ENCODE results near the gene URGCP.
"Not testable (repeated sequence)": the region's sequence is repeated elsewhere in the genome, so short reads cannot be mapped to it uniquely, and the experiment has no call there.

The URGCP gene

DNA sequence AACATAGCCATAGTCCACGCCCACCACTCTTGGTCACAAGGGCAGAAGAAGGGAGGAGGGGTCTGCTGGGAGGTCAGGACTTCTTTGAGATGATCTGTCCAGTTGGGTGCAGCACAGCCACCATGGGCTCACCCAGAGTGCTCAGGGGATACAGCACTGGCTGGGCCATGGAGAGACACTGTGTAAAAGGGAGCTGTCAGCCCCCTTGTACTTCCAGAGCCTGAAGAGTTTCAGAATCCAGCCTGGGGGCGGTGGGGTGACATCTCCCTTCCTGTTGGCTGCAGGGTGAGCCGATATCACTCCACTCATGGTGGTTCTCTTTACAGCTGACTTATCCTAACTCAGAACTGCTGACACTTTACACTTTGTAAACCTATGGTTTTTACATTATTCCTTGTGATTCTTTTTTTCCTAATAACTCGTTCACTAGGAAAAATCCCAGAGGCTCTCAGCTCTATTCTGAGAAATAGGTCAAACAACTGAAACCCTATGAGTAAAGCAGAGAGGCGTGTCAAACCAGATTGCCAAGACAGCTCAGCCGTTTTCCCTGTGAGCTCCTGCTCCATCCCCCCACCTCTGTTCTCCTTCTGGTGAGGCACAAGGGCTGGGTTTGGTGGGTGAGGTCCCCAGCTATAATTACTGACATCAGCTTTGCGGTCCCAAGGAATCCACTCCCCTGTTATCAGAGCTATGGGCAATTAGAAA, 33.8 kb downstream of the URGCP start:
- DNase-seq = no peak

DNA sequence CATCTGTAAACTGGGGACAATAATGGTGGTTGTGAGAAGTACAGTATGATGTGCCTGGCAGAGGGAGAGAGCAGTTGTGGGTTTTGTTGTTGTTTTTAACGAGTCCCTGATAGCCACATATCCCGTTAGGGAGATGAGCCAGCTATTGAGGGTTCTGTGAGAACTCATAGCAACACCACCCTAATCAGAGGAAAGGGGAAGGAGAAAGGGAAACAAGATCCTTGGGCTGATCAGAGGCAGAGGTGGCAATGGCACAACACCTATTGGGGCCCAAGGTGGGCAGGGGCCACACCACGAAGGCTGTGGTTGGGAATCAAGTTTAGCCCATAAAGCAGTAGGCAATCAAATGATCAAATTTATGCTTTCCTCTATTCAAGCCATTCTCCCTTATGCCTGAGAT, 35.3 kb downstream of the URGCP start:
- no peak for DNase-seq

DNA sequence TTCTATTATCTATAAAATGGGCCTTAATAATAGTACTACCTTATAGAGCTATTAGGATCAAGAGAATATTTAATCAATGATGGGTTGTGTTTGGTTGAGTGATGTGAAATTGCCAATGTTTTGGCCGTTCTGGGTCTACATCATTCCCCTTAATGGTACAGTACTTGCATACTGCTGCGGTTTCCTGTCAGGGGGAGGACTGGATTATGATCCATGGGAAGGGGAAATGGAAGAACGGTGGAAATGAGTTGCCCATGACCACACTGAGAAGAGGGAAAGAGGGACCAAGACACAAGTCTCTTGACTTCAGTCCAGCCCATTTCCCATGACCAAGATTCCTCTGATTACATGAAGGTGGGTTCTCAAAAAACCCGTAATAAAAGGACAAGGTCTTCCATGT, 36.1 kb downstream of the URGCP start:
- DNase-seq = no peak

DNA sequence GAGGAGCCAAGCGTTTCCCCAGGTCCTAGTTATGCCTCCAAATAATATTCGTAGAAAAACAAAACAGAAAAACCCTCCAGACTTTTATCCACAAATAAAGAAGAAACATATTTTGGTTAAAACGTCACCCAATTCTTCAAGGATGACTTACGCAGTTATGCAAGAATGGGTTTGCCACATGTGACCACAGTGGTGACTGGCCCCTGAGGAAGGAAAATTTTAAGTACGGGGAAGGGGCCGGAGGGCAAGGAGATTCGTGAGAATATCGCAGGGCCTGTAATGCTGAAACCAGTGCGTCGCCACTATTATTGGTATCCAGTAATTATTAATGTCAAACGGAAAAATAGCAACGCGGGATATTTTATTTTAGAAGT, 36.5 kb downstream of the URGCP start:
- DNase-seq = peak; percentile 83

DNA sequence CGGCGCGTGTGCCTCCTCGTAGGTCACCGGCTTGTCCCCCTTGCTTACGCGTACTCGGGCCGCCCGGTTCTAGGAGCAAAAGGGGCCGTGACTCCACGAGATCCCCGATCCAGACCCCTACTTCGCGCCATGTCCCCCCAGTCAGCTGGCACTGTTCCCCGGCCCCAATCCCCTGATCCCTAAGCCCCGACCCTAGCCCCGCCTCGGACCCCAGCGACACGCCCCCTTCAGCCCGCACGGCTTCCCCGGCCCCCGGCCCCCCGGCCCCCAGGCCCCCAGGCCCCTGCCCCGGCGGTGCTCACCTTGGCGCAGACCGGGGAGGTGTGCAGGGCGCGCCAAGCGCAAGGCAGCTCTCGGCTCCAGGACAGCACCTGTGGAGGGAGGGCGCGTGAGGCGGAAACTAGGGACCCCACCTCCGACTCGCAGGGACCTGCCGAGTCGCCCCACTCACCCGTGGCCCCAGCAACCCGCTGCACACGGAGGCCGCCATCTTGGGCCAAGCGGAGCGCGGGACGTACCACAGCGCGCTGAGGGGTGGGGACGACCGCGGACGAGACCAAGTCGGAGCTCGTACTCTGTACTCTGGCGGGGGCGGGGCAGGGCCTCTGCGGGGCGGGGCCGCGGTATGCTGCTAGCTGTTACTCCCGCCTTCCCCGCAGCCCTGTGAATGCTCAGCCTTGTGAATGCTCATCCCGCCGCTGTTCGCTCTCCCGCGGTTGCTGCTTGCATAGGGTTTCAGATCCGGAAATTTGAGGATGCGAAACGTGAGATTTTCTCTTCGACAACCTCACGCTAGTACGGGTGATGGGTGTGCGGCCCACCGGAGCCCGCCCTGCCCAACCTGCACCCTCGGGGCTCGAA, 37.2 kb downstream of the URGCP start, which contains the start of gene MRPS24:
TSS of gene MRPS24 (minus strand) at position 512 of the 861 bp plus-strand sequence. CDS start at position 490, 22 bp downstream.
- DNase-seq = peak; percentile 97

DNA sequence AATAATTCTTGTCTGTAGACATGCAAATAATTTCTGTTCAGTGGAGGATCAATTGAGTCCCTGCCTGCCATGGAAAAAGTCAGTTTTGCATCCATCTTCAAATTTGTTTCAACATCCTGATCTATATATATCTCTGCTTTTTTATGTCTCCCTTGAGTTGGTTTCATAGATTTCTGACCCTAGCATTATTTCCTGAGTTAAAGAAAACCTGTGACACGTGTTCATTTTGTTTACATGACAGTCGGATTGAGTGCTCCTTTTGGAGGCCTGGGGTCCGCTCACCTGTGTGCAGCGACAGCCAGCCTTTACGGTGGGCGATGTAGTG, 37.8 kb downstream of the URGCP start:
- DNase-seq = peak; percentile 56

DNA sequence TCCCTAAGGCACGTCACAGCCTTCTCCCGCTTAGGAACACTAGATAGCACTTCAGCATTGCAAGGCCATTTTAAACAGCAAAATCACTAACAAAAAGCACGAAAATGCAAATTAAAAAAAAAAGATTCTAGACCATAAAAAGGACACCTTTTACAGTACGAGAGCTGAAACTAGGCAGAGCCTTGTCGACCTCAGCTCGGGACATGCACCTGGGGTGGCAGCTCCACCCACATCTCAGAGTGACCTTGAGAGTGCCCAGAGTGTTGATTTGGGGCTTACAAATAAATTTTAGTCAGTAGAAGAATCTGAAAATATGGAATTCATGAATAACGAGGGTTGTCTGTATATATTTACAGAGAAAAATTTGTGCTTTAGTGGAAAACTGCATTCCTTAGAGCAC, 38.2 kb downstream of the URGCP start:
- DNase-seq = no peak

DNA sequence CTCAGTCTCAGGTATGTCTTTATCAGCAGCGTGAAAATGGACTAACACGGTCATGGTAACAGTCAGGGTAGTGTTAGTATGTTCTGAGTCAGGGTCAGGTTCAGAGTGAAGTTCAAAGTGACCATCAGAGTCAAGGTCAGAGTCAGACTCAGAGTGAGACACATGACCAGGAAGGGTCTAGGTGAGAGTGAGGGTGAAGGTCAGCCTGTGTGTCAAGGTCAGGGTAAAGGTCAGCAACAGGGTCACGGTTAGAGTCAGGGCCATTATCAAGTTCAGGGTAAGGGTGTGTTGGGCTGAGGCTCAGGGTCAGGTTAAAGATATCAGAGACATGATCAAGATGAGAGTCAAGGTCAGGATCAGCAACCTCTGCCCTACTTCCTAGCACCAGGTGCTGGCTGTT, 41.1 kb downstream of the URGCP start:
- DNase-seq = no peak

DNA sequence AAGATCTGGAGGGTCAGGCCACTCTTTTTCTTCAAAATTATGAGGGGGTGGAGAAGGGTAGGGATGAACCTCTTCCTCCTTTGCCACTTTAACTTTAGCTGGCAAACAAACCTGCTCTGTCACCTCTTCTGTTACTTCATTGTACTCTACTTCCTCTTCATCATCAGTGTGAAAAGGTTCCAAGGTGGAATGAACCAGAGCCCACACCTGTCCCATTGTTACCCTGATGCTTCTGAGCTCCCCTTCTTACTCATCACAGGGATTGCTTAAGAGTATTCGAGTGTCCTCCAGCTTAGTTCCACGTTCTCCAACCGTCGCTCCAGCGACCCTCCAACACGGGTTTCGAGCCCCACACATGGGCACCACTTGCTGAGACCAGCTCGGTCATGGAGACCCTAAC, 42.3 kb downstream of the URGCP start:
- no peak for DNase-seq

DNA sequence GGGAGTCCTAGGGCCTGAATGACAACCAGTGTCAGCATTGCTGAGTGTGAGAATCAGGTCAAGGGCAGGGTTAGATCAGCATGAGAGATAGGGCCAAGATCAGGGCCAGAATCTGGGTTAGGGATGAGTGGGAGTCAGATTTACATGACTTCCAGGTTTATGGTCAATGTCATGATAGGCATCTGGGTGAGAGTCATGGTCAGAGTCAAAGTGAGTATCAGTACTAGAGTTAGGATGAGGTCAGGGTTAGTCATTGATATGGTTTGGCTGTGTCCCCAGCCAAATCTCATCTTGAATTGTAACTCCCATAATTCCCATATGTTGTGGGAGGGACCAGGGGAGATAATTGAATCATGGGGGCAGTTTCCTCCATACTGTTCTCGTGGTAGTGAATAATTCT, 49.4 kb downstream of the URGCP start:
- no peak for DNase-seq

DNA sequence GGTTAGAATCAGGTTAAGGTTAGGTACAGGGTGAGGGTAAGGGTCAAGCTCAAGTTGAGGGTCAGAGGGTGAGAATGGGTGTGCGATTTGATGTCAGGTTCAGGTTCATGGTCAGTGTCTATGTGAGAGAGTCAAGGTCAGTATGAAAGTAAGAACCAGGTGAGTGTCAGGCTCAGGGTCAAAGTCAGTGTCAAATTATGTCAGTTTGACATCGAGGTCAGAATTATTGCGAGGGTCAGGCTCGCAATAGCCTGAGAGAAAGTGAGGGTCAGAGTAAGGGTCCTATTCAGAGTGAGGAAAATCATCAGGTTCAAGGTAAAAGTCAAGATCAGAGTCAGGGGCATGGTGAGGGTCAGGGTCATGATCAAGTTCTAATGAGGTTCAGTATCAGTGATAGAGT, 50.1 kb downstream of the URGCP start:
- DNase-seq = no peak

DNA sequence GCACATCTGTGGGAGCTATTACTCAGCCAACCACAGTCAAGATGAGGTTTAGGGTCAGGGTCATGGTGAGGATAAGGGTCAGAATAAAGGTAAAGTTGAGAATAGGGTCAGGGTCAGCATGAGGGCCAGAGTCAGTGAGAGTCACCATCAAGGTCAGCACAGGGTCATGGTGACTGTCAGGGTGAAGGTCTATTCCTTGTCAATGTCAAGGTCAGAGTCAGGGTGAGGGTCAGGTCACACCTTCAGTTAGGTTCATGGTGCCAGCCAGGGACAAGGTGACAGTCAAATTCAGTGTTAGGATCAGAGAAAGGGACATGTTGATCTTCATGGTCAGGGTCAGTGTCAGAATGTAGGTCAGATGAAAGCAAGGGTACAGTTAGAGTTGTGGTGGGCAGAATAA, 51.2 kb downstream of the URGCP start:
- DNase-seq = no peak

DNA sequence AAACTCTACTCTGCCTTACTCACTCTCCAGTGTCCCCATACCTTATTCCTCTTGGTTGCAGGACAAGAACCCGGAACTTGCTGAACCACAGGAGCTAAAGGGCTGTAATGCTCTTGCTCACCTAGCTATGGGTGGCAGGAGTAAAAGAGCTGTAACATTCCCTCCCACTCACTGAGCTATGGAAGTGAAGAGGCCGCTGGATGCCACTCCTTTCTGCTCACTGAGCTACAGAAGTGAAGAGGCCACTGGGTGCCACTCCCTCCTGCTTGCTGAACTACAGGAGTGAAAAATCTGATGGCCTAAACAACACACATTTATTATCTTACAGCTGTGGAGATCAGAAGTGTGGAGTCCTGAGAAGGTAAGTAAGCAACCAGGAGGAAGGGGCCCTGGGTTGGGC, 54.6 kb downstream of the URGCP start:
- DNase-seq = no peak

DNA sequence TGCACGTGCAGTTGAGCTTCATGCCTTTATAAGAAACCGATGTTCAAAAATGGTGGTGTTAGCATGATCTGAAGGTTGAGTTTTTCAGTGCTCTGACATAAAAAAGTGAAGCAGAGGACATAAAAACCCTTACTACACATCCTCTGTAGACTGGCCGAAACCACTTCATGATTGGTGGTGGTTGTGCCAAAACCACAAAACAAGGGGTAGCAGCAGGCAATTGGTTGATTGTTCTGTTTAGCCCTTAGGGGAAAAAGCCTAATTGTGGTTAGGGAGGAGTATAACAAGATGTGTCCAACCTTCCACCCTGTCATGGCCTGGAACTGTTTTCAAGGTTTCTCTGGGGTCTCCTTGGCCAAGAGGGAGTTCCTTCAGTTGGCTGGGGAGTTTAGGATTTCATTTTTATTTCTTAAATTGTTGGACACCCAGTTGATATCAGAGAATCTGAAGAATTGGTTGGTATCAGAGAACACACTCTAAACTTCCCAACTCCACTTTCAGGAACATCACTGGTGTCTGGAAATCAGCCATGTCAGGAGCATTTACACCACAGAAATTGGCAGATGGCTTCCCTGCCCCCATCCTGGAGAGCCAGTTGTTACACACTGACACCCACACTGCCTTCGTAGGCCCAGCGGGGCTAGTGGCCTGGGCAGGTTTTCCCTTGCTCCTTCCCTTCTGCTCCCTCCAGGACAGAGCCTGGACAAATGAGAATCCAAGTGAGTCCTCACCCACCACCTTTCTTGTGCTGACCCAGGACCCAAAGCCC, 55.9 kb downstream of the URGCP start:
- DNase-seq = peak; percentile 44

DNA sequence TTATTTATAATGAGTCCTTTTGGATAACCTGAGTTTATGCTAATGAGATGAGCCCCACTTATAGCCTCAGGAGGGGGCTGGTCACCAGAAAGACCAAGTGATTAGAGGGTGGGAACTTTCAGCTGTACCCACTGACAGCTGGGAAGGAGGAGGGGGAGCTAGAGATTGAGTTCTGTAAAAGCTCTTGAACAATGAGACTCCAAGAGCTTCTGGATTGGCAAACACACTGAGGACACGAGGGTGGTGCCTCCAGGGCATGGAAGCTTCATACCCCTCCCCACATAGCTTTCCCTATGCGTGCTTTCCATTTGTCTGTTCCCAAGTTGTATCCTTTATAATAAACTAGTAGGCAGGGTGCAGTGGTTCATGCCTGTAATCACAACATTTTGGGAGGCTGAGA, 57.3 kb downstream of the URGCP start:
- no peak for DNase-seq

DNA sequence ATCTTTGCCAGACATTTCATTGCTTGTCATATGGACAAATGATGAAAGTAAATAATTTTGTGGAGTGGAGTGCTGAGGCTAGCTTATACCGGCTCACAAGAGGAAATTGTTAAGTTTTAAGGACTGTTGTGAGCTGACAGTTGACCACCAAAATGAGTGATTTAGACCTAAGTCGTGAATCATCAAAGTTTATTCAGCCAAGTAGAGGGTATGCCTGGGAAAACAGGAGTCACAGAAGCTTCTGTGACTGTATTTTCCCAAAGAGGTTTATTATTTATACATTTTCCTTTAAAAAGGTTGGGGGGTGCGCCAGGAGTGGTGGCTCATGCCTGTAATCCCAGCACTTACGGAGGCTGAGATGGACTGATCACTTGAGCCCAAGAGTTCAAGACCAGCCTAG, 58.9 kb downstream of the URGCP start:
- no peak for DNase-seq

DNA sequence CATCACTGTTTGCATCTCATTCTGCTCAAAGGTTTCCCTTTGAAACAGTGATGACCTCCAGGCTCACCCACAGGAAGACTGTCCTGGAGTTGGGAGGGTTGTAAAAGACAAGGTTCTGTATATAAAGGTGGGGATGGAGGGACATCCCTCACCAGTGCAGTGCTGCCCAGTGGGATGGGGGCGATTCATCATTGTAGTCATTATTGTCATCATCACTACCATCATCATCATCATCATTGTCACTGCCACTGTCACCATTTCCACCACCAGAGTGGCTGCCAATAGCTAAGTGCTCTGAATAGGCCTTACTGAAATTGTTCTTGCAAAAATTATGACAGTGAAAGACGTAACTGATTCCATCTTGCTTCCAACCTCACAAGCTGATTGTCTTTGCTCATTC, 61.7 kb downstream of the URGCP start:
- DNase-seq = no peak

DNA sequence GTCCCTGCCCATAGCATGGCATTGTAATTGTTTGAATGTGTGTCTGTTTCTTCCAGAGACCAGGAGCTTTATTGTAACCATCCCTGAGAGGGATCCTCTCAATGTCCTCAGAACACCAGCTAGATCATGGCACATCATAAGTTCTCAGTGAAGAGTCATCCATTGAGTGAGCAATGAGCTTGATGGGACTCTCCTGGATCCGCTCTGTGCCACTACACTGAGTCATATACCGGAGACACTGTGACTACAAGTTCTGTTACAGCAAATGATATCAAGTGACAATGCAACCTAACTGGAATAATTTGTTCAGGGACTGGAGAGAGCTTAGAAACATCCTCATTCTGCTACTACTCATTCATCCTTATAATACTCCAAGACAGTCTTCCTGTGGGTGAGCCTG, 62.1 kb downstream of the URGCP start:
- DNase-seq = no peak

DNA sequence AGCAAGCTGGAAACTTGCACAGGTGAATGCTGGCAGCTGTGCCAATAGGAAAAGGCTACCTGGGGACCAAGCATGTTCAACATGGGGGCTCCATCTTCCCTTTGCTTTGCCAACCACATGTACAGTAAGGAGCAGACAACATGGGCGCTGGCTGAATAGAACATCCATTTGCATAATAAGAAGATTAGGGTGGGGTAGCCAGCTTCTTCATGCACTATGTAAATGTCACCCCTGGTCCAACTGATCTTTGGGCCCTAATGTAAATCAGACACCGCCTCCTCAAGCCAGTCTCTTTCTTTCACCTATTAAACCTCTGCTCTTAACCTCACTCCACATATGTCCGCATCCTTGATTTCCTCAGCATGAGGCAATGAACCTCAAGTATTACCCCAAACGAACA, 63.1 kb downstream of the URGCP start:
- DNase-seq = no peak

DNA sequence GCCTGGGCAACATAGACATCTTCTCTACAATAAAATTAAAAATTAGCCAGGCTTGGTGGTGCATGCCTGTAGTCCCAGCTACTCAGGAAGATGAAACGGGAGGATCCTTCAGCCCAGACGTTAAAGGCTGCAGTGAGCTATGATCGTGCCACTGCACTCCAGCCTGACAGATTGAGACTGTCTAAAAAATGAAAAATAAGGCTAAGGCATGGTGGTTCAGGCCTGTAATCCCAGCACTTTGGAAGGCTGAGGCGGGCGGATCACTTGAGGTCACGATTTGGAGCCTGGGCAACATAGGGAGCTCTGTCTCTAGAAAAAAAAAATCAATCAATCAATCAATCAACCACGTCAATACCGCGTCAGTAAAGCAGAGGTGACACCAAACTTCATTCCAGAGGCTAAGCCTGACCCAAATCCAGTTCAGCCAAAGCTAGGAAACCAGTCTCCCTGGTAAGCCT, 68.2 kb downstream of the URGCP start:
- no peak for DNase-seq

DNA sequence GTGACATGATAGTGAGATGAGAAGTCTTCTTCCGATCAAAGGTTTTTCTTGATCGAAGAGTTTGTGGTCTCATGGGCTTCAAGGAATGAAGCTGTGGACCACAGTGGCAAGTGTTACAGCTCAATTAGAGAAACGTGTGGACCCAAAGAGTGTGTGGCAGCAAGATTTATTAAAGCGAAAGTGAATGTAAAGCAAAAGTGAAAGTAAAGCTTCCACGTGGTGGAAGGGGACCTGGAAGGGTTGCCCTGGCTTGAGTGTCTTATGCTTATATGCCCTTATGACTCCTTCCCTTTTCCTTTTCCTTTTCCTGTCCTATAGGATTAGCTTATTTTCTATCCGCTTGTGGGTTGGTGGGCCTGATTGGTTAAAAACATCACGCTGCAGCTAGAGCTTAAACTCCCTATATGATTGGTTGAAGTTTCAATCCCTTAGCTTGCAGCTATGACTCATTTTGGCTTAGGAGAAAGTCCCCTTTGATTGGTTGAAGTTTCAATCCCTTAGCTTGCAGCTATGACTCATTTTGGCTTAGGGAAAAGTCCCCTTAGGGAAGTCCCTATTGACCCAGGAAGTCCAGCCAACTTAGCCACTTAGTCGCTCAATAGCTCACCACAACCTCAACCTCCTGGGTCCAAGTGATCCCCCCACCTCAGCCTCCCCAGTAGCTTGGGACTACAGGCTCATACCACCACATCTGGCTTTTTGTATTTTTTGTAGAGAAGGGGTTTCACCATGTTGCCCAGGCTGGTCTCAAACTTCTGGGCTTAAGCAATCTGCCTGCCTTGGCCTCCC, 71.7 kb downstream of the URGCP start:
- peak; percentile 31 for DNase-seq

DNA sequence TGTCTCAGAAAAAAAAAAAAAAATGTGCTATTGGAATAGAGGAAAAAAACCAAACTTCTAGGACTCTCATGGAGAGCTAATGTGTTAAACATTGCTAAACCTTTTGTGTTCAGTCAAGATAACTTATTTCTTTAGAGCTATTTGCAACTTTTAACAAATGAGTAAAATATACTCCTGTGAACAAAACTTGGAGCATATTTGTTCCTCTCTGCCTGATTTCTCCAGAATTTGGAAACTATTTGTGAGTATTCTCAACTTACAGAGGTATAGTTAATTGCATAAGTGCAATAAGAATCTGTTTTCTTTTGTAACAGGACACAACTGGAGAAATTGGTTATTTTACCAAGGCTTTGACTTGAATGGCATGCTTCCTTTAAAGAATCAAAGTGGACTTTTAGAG, 75.5 kb downstream of the URGCP start:
- DNase-seq = not testable (repeated sequence)

Measured in DMS79 treated with DMSO at 0.1 percent for 48 hours (cell line).